Measurements from ENCODE around the gene UQCRC2.

The UQCRC2 gene

GRCh38 chr16:21946889-21947635 lies 6.1 kb upstream of the UQCRC2 start:
- TF ChIP-seq CTCF (IDR thresholded peaks at IDR 0.05; ENCODE audit: unreplicated experiment in 3 of 3): no peak
- Mint-ChIP-seq H3K27me3 (ENCODE audit: low read depth) (peaks cover 4% of the 10 kb centered on the region), H3K27ac (no peak overlapping the region), H3K4me1 (peaks cover 8% of the 10 kb centered on the region), H3K36me3 (ENCODE audit: low read depth) (no peaks in the 10 kb centered on the region), H3K9me3 (no peaks in the 10 kb centered on the region), H3K4me3 (peak overlapping the region in 1 of 3 experiments; percentile 12)

GRCh38 chr16:21949713-21950260 lies 3.4 kb upstream of the UQCRC2 start:
- peaks cover 26% of the 10 kb centered on the region for H3K4me1 Mint-ChIP-seq
- H3K27me3 Mint-ChIP-seq (ENCODE audit: low read depth): peaks cover 4% of the 10 kb centered on the region
- H3K4me3 Mint-ChIP-seq: peak overlapping the region; percentile 19 to 46 (median 20)
- no peak for TF ChIP-seq CTCF (IDR thresholded peaks at IDR 0.05; ENCODE audit: unreplicated experiment in 3 of 3)
- H3K9me3 Mint-ChIP-seq: no peaks in the 10 kb centered on the region
- H3K36me3 Mint-ChIP-seq (ENCODE audit: low read depth): no peaks in the 10 kb centered on the region
- H3K27ac Mint-ChIP-seq: no peak overlapping the region

GRCh38 chr16:21950782-21951521 lies 2.2 kb upstream of the UQCRC2 start:
- peak; percentile 27 to 37 (median 31) for TF ChIP-seq CTCF (IDR thresholded peaks at IDR 0.05; ENCODE audit: unreplicated experiment in 3 of 3)
- H3K9me3 Mint-ChIP-seq: no peaks in the 10 kb centered on the region

GRCh38 chr16:21952040-21952792 lies 945 bp upstream of the UQCRC2 start:
- peaks cover 26% of the 10 kb centered on the region for H3K4me1 Mint-ChIP-seq

More at GRCh38 chr16:21950782-21951521, 2.2 kb upstream of the UQCRC2 start:
- Mint-ChIP-seq H3K4me1 (peaks cover 26% of the 10 kb centered on the region), H3K27me3 (ENCODE audit: low read depth) (no peaks in the 10 kb centered on the region), H3K36me3 (ENCODE audit: low read depth) (peaks cover 6% of the 10 kb centered on the region), H3K4me3 (peak overlapping the region; percentile 78 to 86 (median 84)), H3K27ac (peak overlapping the region; percentile 51 to 74 (median 53))

GRCh38 chr16:21953541-21953902 lies 361 bp downstream of the UQCRC2 start:
- Mint-ChIP-seq H3K27me3 (ENCODE audit: low read depth) (no peaks in the 10 kb centered on the region), H3K4me3 (peak overlapping the region; percentile 98 to 99 (median 99)), H3K27ac (peak overlapping the region; percentile 99 to 100 (median 99)), H3K9me3 (no peaks in the 10 kb centered on the region), H3K36me3 (ENCODE audit: low read depth) (peaks cover 16% of the 10 kb centered on the region), H3K4me1 (peaks cover 26% of the 10 kb centered on the region)
- TF ChIP-seq CTCF (IDR thresholded peaks at IDR 0.05; ENCODE audit: unreplicated experiment in 3 of 3): no peak

More at GRCh38 chr16:21952040-21952792, 945 bp upstream of the UQCRC2 start:
- peak overlapping the region; percentile 98 to 99 (median 99) for H3K4me3 Mint-ChIP-seq
- H3K27me3 Mint-ChIP-seq (ENCODE audit: low read depth): no peaks in the 10 kb centered on the region
- peak overlapping the region; percentile 99 to 100 (median 99) for H3K27ac Mint-ChIP-seq
- no peaks in the 10 kb centered on the region for H3K9me3 Mint-ChIP-seq
- no peak for TF ChIP-seq CTCF (IDR thresholded peaks at IDR 0.05; ENCODE audit: unreplicated experiment in 3 of 3)
- H3K36me3 Mint-ChIP-seq (ENCODE audit: low read depth): peaks cover 7% of the 10 kb centered on the region

All from nephron (organoid).